CD1c-positive myeloid dendritic cell (primary cell): ENCODE data around the gene TMPRSS11E.
"Not testable (repeated sequence)": the region's sequence is repeated elsewhere in the genome, so short reads cannot be mapped to it uniquely, and the experiment has no call there.

Source experiments
- DNase-seq: peaks from one replicate; pipeline ENCODE4 v3.0.0-alpha.2; 2016; ENCODE audit errors: extremely low spot score

Gene TMPRSS11E

GRCh38 chr4:68447201-68447600 is at the start of gene TMPRSS11E:
Gene TMPRSS11E, plus strand, starts transcription at chr4:68447463. Its CDS starts 50 bp downstream, at chr4:68447513.
- DNase-seq, result no peak

GRCh38 chr4:68399306-68399705 is 48.0 kb upstream of the TMPRSS11E start:
- no peak for DNase-seq

DNA sequence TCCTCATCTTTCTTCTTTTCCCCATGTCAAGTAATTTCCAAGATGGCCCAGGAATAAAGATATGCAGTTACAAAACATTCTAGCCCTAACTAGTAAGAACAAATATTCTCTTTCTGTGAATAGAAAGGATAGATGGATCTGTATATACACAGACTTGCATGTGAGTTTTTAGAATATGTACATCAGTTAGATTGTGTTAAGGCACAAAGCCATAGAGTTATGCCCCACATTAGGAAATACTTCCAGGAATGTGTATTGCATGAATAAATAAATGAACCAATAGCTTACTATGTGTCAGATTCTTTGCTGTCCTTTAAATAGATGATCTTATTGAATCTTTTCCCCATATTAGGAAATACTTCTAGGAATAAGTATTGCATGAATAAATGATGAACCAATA is 46.0 kb upstream of the TMPRSS11E start:
- no peak for DNase-seq

GRCh38 chr4:68404153-68404552 is 43.1 kb upstream of the TMPRSS11E start:
- DNase-seq, result no peak

DNA sequence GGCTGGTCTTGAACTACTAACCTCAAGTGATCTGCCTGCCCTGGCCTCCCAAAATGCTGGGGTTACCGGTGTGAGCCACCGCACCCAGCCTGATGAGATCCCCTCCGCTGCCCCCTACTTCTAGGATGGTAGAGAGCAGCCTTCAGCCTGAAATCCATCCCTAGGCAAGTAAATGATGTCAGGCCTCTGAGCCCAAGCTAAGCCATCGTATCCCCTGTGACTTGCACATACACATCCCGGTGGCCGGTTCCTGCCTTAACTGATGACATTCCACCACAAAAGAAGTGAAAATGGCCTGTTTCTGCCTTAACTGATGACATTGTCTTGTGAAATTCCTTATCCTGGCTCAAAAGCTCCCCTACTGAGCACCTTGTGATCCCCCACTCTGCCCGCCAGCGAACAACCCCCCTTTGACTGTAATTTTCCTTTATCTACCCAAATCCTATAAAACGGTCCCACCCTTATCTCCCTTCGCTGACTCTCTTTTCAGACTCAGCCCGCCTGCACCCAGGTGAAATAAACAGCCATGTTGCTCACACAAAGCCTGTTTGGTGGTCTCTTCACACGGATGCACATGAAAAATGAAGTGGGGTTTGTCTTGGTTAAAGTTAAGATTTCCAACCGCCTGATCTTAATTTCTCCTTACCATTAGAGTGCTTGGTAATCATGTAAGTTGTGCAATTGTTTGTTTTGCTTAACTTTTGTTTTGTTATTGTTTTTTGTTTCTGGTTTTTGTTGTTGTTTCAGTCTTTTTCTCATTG is 41.4 kb upstream of the TMPRSS11E start:
- not testable (repeated sequence) for DNase-seq

- no peak for DNase-seq
Observed at GRCh38 chr4:68406479-68406859, 40.8 kb upstream of the TMPRSS11E start.

GRCh38 chr4:68407015-68407867 is 40.0 kb upstream of the TMPRSS11E start:
- not testable (repeated sequence) for DNase-seq

- no peak for DNase-seq
Observed at GRCh38 chr4:68407868-68408190, 39.4 kb upstream of the TMPRSS11E start.

DNA sequence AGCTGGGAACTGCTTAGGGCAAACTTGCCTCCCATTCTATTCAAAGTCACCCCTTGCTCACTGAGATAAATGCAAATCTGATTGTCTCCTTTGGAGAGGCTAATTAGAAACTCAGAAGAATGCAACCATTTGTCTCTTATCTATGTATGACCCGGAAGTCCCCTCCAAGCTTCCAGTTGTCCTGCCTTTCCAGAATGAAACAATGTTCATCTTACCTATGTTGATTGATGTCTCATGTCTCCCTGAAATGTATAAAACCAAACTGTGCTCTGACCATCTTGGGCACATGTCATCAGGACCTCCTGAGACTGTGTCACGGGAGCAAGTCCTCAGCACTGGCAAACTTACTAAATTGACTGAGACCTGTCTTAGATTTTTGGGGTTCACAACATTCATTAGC is 37.1 kb upstream of the TMPRSS11E start:
- no peak for DNase-seq

DNA sequence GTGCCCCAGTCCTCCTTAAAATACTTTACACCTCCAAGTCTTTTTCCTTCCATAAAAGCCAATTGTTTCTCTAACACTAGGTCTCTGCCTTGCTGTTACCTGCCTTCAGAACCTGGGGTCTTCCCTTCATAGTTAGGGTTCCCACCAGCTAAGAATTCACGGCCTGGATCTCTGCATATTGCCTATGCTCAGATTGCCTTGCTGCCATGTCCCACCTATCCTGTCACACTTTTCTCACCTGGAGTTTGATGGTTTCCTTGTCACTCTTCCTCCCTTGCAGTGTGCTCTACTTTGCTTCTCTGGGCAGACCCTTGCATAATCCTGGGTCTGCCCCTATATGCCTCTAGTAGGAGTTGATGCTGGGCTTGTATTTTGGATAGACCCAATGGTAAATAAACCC is 36.6 kb upstream of the TMPRSS11E start:
- DNase-seq, result no peak

DNA sequence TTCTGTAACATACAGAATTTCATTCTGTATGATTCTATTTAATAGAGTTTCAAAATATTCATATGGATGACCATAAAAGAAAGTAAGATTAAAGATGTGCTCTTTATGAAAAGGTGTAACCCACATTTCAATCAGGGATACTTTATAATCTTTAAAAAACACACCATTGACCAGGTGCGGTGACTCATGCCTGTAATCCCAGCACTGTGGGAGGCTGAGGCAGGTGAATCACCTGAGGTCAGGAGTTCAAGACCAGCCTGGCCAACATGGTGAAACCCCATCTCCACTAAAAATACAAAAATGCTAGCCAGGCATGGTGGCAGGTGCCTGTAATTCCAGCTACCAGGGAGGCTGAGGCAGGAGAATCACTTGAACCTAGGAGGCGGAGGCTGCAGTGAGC is 35.2 kb upstream of the TMPRSS11E start:
- not testable (repeated sequence) for DNase-seq

DNA sequence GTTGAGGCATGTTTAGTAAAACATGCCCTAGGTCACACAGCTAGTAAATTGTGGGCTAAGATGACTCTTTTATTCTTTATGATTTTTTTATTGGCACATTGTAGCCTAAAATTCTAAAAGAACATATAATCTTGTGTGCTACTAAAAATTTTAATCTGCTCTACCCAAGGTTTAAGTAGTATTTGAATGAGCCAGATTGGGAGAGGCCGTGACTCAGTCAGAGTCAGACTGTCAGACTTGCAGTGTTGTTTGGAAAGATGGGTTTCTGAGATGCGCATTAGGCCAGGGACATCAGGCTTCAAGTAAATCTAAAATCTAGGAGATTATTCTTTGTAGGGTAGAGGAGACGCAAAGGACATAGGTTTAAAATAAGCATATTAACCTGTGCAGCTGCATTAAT is 30.7 kb upstream of the TMPRSS11E start:
- no peak for DNase-seq

DNA sequence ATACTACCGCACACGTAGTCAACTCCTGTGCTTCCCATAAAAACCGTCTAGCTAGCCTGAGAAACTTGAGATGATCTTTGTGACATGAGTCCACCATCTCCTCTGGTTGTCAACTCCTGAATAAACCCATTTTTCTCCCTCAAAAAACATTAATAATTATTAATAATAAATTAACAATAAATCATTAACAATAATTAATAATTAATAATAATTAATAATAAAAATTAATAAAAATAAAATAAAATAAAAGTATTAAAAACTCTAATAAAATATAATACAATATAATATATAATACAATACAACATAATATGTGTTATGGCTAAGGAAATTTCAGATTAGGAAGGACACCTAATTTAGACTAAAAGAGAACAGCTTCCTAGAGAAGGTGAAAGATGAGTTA is 20.7 kb upstream of the TMPRSS11E start:
- DNase-seq, result no peak

GRCh38 chr4:68430337-68430736 is 16.9 kb upstream of the TMPRSS11E start:
- no peak for DNase-seq

DNA sequence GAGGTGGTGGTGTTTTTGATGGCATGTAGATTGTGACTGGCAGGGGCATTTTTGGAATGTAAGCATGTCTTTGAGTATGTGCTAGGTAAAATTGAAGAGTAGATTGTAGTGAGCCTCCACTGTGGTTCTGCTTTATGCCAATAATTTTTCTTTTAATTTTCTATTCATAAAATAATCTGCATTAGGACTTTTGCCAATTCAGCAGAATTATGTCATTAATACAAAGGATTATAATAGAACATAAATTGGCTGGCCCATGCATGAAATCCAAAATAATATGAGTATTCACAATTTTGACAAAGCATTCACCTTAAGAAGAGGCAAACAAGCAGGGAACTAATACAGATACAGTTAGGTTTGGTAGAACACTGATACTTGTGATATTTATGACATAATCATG is 14.9 kb upstream of the TMPRSS11E start:
- no peak for DNase-seq

- no peak for DNase-seq
Observed at GRCh38 chr4:68433582-68433981, 13.7 kb upstream of the TMPRSS11E start.

GRCh38 chr4:68434277-68434676 is 13.0 kb upstream of the TMPRSS11E start:
- no peak for DNase-seq

DNA sequence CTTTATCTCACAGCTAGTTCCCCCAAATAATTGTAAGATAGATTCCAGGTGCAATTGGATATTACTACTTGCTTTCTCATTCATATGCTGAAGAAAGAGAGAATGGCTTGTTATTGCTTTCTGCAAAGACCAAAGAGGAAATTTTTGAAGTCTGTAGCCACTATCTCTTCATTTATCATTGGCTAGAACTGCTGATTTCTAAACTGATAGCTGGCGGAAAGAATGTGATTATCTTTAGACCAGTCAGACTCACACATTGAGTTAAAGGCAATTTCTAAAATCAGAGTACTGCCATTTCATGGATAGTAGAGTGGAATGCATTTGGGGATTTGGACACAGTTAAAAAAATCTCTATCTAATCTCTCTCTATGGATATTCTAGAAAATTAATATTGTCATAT is 12.4 kb upstream of the TMPRSS11E start:
- no peak for DNase-seq

- no peak for DNase-seq
Observed at GRCh38 chr4:68445111-68445510, 2.2 kb upstream of the TMPRSS11E start.

- no peak for DNase-seq
Observed at GRCh38 chr4:68451246-68452211, 4.3 kb downstream of the TMPRSS11E start.

- no peak for DNase-seq
Observed at GRCh38 chr4:68460085-68460484, 12.8 kb downstream of the TMPRSS11E start.

GRCh38 chr4:68461790-68462189 is 14.5 kb downstream of the TMPRSS11E start:
- no peak for DNase-seq
